Measurements from ENCODE around the gene KDM6B.

KDM6B gene

DNA sequence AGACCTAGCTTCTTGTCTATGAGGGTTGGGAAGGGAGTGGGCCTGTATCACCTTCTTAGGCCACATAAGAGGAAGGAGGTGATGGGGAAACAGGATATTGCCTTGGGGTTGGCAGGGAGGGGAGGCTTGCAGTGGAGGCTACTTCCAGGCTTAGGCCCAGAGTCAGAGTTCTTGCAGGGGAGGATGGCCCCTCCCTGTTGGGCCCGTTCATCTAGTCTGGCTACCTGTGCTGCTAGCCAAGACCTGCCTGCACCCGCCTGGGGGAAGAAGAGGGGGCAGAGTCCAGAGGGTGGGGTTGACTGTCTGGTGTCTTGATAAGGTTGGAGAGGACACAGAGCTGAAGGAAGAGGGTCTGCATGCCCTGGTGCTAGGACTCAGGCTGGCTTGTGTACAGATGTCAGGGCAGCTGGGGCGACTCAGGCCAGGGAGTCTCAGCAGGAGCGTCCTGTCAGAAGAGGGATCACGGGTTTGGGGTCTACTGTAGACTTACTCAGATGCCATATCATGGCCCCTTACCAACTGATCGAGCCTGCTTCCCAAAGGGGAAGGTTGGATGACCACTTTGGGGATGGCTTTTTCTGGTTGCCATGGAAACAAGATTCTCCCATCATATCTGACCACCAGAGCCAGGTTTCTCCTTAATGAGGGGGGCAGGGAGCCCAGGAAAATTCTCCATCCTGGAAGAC lies 5.3 kb downstream of the KDM6B start:
- FAIRE-seq (no peak), DNase-seq (ENCODE audit: low spot score) (no peak)

DNA sequence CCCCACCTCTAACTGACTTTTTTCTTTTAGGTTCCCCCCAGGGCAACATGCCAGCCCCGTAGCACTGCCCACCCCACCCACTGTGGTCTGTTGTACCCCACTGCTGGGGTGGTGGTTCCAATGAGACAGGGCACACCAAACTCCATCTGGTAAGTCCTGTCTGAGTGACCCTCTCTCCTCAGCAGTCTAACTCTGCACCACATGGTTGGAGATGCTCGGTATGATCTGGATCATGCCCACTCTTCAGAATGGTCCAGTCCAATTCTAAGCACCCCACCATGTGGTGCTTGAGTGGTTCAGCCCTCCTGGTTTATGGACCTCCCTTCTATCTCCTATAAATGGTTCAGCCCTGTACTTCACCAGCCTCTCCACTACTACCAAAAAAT lies 5.9 kb downstream of the KDM6B start:
- DNase-seq (ENCODE audit: low spot score) (no peak), FAIRE-seq (no peak)

DNA sequence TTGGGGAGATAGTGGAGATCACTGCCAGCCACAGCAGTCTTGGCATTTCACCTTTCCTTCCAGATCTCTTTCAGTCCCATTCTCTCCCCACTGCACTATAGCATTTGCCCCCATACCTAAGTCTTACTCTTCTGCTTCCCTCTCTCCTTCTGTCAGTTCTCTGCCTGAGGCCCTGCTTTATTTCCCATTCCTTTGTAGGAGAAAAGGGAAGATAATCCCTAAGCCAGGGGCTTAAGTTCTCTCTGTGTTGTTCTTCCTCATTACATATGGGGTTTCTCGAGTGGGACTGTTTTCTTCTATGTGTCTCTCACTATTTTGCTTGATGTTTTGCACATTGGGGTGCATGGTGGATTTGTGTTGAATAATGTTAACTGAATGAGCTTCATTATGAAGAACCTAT lies 6.4 kb downstream of the KDM6B start:
- no peak for DNase-seq (ENCODE audit: low spot score)
- FAIRE-seq: no peak

DNA sequence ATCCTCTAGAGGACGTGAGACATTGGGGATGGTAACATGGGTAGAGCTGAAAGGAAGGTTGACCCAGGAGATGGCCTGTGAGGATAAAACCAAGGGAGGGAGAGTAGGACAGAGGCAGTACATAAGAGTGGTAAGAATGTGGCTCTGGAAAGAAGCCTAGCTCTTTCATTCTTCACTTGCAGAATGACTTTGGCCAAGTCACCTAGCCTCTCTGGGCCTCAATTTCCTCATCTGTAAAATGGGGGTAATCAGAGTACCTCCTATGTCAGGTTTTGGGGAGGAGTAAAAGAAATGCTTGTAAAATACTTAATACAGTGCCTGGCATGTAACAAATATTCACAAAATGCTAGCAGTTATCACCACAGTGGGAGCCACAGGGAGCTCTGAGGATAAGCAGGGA lies 6.9 kb downstream of the KDM6B start:
- FAIRE-seq: no peak
- no peak for DNase-seq (ENCODE audit: low spot score)

- DNase-seq (ENCODE audit: low spot score): peak; percentile 81
Observed at GRCh38 chr17:7841396-7841914, 7.4 kb downstream of the KDM6B start.

GRCh38 chr17:7841915-7842379 lies 7.9 kb downstream of the KDM6B start:
- peak; percentile 54 for DNase-seq (ENCODE audit: low spot score)
- FAIRE-seq: no peak

More at GRCh38 chr17:7841396-7841914, 7.4 kb downstream of the KDM6B start:
- no peak for FAIRE-seq

DNA sequence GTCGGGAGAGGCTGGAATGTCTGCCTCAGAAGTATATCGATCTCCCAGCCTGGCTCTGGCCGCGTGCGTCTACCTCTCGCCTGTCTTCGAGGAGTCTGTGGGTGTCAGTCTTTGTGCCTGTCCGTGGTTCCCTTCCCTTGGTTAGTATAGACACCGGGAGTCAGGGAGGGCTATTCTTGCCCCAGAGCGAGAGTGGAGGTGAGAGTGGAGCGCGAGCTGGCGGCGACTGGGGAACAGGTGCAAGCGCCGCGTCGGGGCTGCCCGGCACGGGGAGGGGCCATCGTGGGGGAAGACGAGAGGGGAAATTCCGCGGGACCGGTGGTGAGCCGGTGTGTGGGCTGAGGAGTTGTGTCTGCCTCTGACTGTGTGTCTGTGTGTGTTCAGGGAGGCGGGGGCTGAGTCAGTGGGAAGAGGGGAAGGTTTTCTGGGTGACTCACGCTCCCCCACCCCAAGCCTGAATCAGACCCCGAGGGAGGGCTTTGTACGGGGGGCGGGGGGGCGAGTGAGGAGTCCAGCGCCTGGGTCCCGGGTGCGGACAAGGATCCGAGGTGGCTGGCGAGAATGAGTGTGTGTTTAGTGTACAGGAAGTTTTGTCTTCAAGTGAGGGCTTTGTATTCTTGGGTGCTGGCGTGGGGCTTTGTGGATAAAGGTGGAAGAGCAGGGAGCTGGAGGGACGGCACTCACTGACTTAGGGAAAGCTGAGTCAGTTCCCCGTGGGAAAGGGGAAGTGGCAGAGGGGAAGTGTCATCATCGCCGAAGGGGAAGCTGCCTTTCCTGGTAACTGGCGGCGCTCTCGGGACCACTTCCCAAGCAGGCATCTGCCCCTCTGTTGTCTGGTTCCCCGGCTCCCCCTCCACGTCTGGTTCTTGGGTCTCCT lies 8.6 kb downstream of the KDM6B start:
- peak; percentile 89 for DNase-seq (ENCODE audit: low spot score)
- no peak for FAIRE-seq

DNA sequence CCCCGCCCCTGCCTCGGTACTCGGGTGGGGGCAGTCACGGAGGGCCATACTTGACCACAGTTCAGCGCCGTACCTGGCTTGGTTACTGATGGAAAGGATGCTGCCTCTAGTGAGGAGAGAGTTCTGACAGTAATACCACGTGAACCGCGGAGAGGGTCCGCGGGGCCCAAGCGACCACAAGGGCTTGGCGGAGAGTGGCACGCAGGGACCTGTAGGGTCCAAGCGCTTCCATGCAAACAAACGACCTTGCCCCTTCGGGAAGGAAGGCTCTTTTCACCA lies 9.2 kb downstream of the KDM6B start:
- DNase-seq (ENCODE audit: low spot score): no peak
- FAIRE-seq: no peak

DNA sequence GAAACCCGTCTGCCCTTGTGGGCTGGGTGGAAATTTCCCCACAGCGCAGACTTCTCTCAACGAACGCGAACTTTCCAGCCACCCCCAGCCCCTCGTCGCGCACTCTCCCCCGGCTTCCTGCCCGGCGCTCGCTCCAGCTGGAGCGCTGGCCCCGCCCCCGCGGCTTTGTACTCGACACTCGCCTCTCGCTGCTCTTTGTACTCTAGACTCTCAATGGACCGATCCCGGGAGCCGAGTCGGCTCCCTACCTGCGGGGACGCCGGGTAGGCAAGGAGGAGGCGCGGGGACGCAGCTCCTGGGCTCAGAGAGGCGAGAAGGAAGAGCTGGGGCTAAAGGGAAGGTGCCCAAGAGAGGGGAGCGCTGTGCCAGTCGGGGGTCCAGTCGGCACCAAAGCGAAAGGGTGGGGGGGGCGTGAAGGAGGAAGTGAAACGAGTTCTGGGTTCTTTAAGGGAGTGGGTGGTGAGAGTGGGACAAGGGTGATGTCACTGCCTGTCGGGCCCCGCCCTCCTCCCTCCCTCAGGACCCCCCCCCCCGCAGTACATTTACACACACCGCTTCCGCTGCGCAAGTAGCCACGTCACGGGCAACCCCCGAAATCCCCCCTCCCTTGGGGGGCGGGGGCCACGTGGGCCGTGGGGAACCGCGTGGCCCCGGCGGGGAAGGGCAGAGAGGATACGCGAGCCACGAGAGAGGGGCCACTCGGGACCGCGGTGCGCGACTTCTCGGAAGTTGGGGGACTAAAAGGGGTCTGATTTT lies 9.7 kb downstream of the KDM6B start:
- DNase-seq (ENCODE audit: low spot score) (peak; percentile 63), FAIRE-seq (no peak)

- FAIRE-seq (peak; percentile 83), DNase-seq (ENCODE audit: low spot score) (peak; percentile 88)
Observed at GRCh38 chr17:7844292-7845154, 10.5 kb downstream of the KDM6B start.

DNA sequence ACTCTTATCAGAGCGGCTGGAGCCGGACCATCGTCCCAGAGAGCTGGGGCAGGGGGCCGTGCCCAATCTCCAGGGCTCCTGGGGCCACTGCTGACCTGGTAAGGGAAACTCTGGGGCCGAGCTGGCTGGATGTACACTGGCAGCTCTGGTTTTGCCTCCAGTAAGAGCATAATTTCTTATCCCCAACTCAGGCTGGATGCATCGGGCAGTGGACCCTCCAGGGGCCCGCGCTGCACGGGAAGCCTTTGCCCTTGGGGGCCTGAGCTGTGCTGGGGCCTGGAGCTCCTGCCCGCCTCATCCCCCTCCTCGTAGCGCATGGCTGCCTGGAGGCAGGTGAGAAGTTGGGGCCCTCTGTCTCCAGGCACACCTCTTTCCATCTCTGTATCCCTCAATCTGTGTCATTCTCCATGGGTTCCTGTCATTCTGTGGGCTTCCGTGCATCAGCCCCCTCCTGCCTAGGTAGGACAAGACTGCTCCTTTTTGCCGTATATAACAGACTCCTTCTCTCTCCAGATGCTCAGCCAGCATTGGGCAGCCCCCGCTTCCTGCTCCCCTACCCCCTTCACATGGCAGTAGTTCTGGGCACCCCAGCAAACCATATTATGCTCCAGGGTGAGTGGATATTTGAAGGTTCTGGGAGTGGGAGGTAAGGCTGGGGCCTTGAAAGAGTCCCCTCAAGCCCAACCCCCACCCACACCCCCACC lies 11.5 kb downstream of the KDM6B start:
- FAIRE-seq: no peak
- DNase-seq (ENCODE audit: low spot score): no peak

DNA sequence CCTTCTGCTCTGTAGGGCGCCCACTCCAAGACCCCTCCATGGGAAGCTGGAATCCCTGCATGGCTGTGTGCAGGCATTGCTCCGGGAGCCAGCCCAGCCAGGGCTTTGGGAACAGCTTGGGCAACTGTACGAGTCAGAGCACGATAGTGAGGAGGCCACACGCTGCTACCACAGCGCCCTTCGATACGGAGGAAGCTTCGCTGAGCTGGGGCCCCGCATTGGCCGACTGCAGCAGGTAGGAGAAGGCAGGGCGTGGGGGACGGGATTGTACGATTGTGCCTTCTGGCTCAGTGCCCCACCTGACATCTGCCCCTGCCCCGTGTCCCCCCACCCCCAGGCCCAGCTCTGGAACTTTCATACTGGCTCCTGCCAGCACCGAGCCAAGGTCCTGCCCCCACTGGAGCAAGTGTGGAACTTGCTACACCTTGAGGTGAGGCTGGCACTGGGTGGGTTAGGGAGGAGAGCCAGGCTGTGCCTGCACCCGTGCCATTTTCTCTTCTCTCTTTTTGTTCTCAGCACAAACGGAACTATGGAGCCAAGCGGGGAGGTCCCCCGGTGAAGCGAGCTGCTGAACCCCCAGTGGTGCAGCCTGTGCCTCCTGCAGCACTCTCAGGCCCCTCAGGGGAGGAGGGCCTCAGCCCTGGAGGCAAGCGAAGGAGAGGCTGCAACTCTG lies 12.2 kb downstream of the KDM6B start:
- FAIRE-seq (no peak), DNase-seq (ENCODE audit: low spot score) (no peak)

DNA sequence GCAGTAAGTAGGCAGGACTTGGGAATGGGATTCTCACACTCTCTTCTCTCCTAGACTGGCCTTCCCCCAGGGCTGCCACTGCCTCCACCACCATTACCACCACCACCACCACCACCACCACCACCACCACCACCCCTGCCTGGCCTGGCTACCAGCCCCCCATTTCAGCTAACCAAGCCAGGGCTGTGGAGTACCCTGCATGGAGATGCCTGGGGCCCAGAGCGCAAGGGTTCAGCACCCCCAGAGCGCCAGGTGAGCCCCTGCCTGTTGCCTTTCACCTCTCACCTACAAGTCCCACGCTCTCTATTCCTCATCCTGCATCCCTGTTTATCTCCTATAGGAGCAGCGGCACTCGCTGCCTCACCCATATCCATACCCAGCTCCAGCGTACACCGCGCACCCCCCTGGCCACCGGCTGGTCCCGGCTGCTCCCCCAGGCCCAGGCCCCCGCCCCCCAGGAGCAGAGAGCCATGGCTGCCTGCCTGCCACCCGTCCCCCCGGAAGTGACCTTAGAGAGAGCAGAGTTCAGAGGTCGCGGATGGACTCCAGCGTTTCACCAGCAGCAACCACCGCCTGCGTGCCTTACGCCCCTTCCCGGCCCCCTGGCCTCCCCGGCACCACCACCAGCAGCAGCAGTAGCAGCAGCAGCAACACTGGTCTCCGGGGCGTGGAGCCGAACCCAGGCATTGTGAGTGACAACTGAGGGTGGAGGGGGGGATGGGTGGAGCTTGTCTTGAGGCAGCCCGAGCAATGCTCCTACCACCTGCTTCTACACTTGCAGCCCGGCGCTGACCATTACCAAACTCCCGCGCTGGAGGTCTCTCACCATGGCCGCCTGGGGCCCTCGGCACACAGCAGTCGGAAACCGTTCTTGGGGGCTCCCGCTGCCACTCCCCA lies 13.0 kb downstream of the KDM6B start:
- DNase-seq (ENCODE audit: low spot score): no peak
- no peak for FAIRE-seq

DNA sequence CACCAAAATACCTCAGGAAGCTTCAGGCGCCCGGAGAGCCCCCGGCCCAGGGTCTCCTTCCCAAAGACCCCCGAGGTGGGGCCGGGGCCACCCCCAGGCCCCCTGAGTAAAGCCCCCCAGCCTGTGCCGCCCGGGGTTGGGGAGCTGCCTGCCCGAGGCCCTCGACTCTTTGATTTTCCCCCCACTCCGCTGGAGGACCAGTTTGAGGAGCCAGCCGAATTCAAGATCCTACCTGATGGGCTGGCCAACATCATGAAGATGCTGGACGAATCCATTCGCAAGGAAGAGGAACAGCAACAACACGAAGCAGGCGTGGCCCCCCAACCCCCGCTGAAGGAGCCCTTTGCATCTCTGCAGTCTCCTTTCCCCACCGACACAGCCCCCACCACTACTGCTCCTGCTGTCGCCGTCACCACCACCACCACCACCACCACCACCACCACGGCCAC lies 14.1 kb downstream of the KDM6B start:
- FAIRE-seq (no peak), DNase-seq (ENCODE audit: low spot score) (no peak)

- no peak for FAIRE-seq
- no peak for DNase-seq (ENCODE audit: low spot score)
Observed at GRCh38 chr17:7848739-7849129, 14.7 kb downstream of the KDM6B start.

DNA sequence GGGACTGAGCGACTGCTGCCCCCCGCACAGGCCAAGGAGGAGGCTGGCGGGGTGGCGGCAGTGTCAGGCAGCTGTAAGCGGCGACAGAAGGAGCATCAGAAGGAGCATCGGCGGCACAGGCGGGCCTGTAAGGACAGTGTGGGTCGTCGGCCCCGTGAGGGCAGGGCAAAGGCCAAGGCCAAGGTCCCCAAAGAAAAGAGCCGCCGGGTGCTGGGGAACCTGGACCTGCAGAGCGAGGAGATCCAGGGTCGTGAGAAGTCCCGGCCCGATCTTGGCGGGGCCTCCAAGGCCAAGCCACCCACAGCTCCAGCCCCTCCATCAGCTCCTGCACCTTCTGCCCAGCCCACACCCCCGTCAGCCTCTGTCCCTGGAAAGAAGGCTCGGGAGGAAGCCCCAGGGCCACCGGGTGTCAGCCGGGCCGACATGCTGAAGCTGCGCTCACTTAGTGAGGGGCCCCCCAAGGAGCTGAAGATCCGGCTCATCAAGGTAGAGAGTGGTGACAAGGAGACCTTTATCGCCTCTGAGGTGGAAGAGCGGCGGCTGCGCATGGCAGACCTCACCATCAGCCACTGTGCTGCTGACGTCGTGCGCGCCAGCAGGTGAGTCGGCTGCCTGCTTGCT lies 15.2 kb downstream of the KDM6B start:
- FAIRE-seq: no peak

GRCh38 chr17:7849751-7850504 lies 15.9 kb downstream of the KDM6B start:
- FAIRE-seq: no peak

More for the DNA sequence above, 15.2 kb downstream of the KDM6B start:
- DNase-seq (ENCODE audit: low spot score): no peak

More at GRCh38 chr17:7849751-7850504, 15.9 kb downstream of the KDM6B start:
- no peak for DNase-seq (ENCODE audit: low spot score)

All from RCC 7860 (cell line).